22Rv1 (cell line): Measurements from ENCODE around the gene SRXN1.

ENCODE experiments used
- H3K27ac ChIP-seq: fragments of 450-650 bp; 2 replicates; pipeline ENCODE4 v1.5.1; 2017
- ZFX ChIP-seq: fragments of 450-650 bp; IDR thresholded peaks from 2 replicates; pipeline ENCODE4 v1.6.1; 2017; ENCODE audit warnings: antibody characterized with exemption, borderline replicate concordance
- TF ChIP-seq, protein P1 (sequence below): fragments of 450-650 bp; IDR thresholded peaks from 2 replicates; pipeline ENCODE4 v1.5.1; 2017; ENCODE audit warnings: mild to moderate bottlenecking

The SRXN1 gene

GRCh38 chr20:662277-663192, 9.5 kb upstream of the SRXN1 start:
- no peak for TF ChIP-seq ZFX
- TF ChIP-seq, protein P1, sequence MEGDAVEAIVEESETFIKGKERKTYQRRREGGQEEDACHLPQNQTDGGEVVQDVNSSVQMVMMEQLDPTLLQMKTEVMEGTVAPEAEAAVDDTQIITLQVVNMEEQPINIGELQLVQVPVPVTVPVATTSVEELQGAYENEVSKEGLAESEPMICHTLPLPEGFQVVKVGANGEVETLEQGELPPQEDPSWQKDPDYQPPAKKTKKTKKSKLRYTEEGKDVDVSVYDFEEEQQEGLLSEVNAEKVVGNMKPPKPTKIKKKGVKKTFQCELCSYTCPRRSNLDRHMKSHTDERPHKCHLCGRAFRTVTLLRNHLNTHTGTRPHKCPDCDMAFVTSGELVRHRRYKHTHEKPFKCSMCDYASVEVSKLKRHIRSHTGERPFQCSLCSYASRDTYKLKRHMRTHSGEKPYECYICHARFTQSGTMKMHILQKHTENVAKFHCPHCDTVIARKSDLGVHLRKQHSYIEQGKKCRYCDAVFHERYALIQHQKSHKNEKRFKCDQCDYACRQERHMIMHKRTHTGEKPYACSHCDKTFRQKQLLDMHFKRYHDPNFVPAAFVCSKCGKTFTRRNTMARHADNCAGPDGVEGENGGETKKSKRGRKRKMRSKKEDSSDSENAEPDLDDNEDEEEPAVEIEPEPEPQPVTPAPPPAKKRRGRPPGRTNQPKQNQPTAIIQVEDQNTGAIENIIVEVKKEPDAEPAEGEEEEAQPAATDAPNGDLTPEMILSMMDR = no peak
- no peak overlapping the region for H3K27ac ChIP-seq

- TF ChIP-seq, protein P1 = no peak
- no peak for TF ChIP-seq ZFX
- no peak overlapping the region for H3K27ac ChIP-seq
These were observed 8.7 kb upstream of the SRXN1 start for GRCh38 chr20:661474-662270.

- TF ChIP-seq ZFX = no peak
- TF ChIP-seq, protein P1 = no peak
- no peak overlapping the region for H3K27ac ChIP-seq
These were observed 5.8 kb upstream of the SRXN1 start for GRCh38 chr20:658731-659291.

GRCh38 chr20:658202-658601, 5.2 kb upstream of the SRXN1 start:
- no peak overlapping the region for H3K27ac ChIP-seq
- TF ChIP-seq, protein P1 = no peak
- TF ChIP-seq ZFX = no peak

GRCh38 chr20:655726-656624, 3.0 kb upstream of the SRXN1 start:
- TF ChIP-seq, protein P1 = no peak
- TF ChIP-seq ZFX = no peak
- H3K27ac ChIP-seq = no peak overlapping the region

DNA sequence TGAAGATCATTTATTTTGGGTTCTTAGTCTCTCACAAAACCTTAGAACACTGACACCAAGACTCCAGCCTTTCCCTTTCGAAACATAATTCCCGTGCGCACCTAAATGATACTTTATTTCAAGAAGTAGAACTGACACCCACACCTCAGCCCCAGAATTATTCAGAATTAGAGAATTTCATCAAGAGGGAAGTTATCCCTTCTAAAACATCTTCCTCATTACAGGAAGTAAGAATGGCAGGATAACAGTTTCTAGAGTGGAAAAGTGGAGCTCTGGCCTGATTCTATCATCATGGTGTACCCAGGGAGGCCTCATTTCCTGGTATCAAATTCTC, 1.4 kb upstream of the SRXN1 start:
- TF ChIP-seq, protein P1 = no peak
- no peak for TF ChIP-seq ZFX
- peak overlapping the region; percentile 80 for H3K27ac ChIP-seq
